H1 (cell line): ENCODE results near the gene PRDM5. TPM values are rescaled to one million over a fixed set of nuclear protein-coding genes. Genes with fewer than 3 reads are reported as not detected.

ENCODE experiments used
- CTCF ChIA-PET: fragments of 300-600 bp; sonication (Branson Sonifier 250); formaldehyde crosslinking; loops from one replicate; lab custom pipeline; 2021; ENCODE audit not compliant: partially characterized antibody; lab: Charles Lee
- POLR2A ChIA-PET: fragments of 300-600 bp; sonication (Branson Sonifier 250); formaldehyde crosslinking; loops from one replicate; lab custom pipeline; 2021; ENCODE audit warnings: inconsistent platforms; ENCODE audit not compliant: partially characterized antibody; lab: Charles Lee
- DNase-seq, 2 experiments: peaks; one replicate each; pipeline versions ENCODE4 v3.0.0 to v3.0.0-alpha.2; 2010 to 2022; ENCODE audit warnings: low spot score in 2 of 2, low read depth in 1 of 2, mixed read lengths in 1 of 2
- FAIRE-seq: peaks from 2 replicates; lab custom pipeline; 2011; peaks lifted over from hg19 to GRCh38; lab: Jason Lieb, UNC
- H2AFZ ChIP-seq: 2 replicates; pipeline ENCODE4 v1.8.1; 2012; ENCODE audit warnings: low read length, inconsistent platforms
- H2AK5ac ChIP-seq: 2 replicates; pipeline ENCODE4 v1.6.1; 2013; ENCODE audit warnings: low read depth, low read length
- H2BK120ac ChIP-seq: replicated peaks from 2 replicates; pipeline ENCODE3; 2013; ENCODE audit warnings: low read depth, low read length, inconsistent platforms
- H2BK12ac ChIP-seq: 2 replicates; pipeline ENCODE4 v1.6.1; 2013; ENCODE audit warnings: low read depth, low read length
- H2BK15ac ChIP-seq: 2 replicates; pipeline ENCODE4 v1.6.1; 2013; ENCODE audit warnings: low read length
- H2BK20ac ChIP-seq: 2 replicates; pipeline ENCODE4 v1.6.1; 2013; ENCODE audit warnings: low read length
- H2BK5ac ChIP-seq: 2 replicates; pipeline ENCODE4 v1.6.1; 2013; ENCODE audit warnings: low read depth, low read length
- H3K14ac ChIP-seq: 2 replicates; pipeline ENCODE4 v1.6.1; 2013; ENCODE audit warnings: inconsistent platforms; ENCODE audit not compliant: insufficient read length
- H3K18ac ChIP-seq: 2 replicates; pipeline ENCODE4 v1.6.1; 2013; ENCODE audit warnings: low read length; ENCODE audit errors: extremely low read depth
- H3K23ac ChIP-seq: 2 replicates; pipeline ENCODE4 v1.6.1; 2013; ENCODE audit warnings: inconsistent platforms; ENCODE audit not compliant: insufficient read length
- H3K23me2 ChIP-seq: 2 replicates; pipeline ENCODE4 v1.6.1; 2013; ENCODE audit warnings: low read depth, low read length
- H3K27ac ChIP-seq: 2 replicates; pipeline ENCODE4 v1.6.1; 2011; ENCODE audit warnings: low read depth, low read length, inconsistent platforms
- H3K27me3 ChIP-seq, 4 experiments: replicated peaks in 1 of 4; 1 replicate in 1 of 4; 2 replicates in 3 of 4; pipeline versions ENCODE4 v1.6.1 to v1.8.1; 2011 to 2013; ENCODE audit warnings: low read length in 3 of 4, mild to moderate bottlenecking in 3 of 4, inconsistent platforms in 2 of 4, mixed read lengths in 2 of 4, moderate library complexity in 1 of 4; ENCODE audit not compliant: control insufficient read depth in 3 of 4, insufficient read depth in 3 of 4; ENCODE audit errors: extremely low read depth in 1 of 4
- H3K36me3 ChIP-seq, 4 experiments: 2 replicates each; pipeline versions ENCODE4 v1.6.1 to v1.8.1; 2011 to 2013; ENCODE audit warnings: mild to moderate bottlenecking in 4 of 4, low read length in 3 of 4, moderate library complexity in 2 of 4, control low read depth in 1 of 4, inconsistent platforms in 1 of 4; ENCODE audit not compliant: insufficient read depth in 4 of 4, control insufficient read depth in 2 of 4
- H3K4ac ChIP-seq: replicated peaks from 2 replicates; pipeline ENCODE3; 2013; ENCODE audit warnings: low read length, low read depth, mixed read lengths, inconsistent platforms; ENCODE audit not compliant: insufficient read length
- H3K4me1 ChIP-seq, 4 experiments: replicated peaks in 1 of 4; 1 replicate in 1 of 4; 2 replicates in 3 of 4; pipeline versions ENCODE4 v1.6.1 to v1.8.1; 2011 to 2013; ENCODE audit warnings: low read length in 3 of 4, inconsistent platforms in 2 of 4, mixed read lengths in 1 of 4; ENCODE audit not compliant: insufficient read depth in 4 of 4, control insufficient read depth in 3 of 4
- H3K4me2 ChIP-seq, 2 experiments: 2 replicates each; pipeline versions ENCODE4 v1.6.1 to v1.8.1; 2011 to 2013; ENCODE audit warnings: low read depth in 2 of 2, low read length in 2 of 2, control low read depth in 1 of 2, inconsistent platforms in 1 of 2, mild to moderate bottlenecking in 1 of 2; ENCODE audit not compliant: insufficient read depth in 1 of 2
- H3K4me3 ChIP-seq, 4 experiments: fragments of 200-600, 300-600 bp in 1 of 4; sonication (generic), shearing (Covaris generic), sonication (Bioruptor Twin) in 1 of 4; 2 replicates each; pipeline versions ENCODE4 v1.5.1 to v1.8.1; 2011 to 2016; ENCODE audit warnings: low read length in 4 of 4, low read depth in 3 of 4, control low read depth in 2 of 4, inconsistent platforms in 2 of 4, mild to moderate bottlenecking in 2 of 4, mixed read lengths in 1 of 4, moderate library complexity in 1 of 4; ENCODE audit not compliant: insufficient read depth in 2 of 4; ENCODE audit errors: extremely low read depth in 1 of 4
- H3K56ac ChIP-seq: replicated peaks from 2 replicates; pipeline ENCODE3; 2013; ENCODE audit warnings: low read depth, mild to moderate bottlenecking, mixed read lengths, low read length, inconsistent platforms; ENCODE audit not compliant: insufficient read length
- H3K79me1 ChIP-seq: 2 replicates; pipeline ENCODE4 v1.6.1; 2013; ENCODE audit warnings: low read depth, low read length, control low read depth
- H3K79me2 ChIP-seq, 2 experiments: 2 replicates each; pipeline versions ENCODE4 v1.6.1 to v1.8.1; 2012 to 2013; ENCODE audit warnings: low read length in 2 of 2, mild to moderate bottlenecking in 2 of 2, inconsistent platforms in 1 of 2; ENCODE audit not compliant: insufficient read depth in 2 of 2, control insufficient read depth in 1 of 2
- H3K9ac ChIP-seq, 4 experiments: replicated peaks in 1 of 4; 1 replicate in 1 of 4; 2 replicates in 3 of 4; pipeline versions ENCODE4 v1.6.1 to v1.8.1; 2011 to 2013; ENCODE audit warnings: low read depth in 3 of 4, low read length in 3 of 4, control low read depth in 2 of 4, mild to moderate bottlenecking in 2 of 4, moderate library complexity in 2 of 4, inconsistent platforms in 1 of 4; ENCODE audit errors: extremely low read depth in 1 of 4
- H3K9me3 ChIP-seq, 2 experiments: 2 replicates each; pipeline versions ENCODE4 v1.6.1 to v1.8.1; 2012 to 2013; ENCODE audit warnings: mild to moderate bottlenecking in 2 of 2, moderate library complexity in 2 of 2, control low read depth in 1 of 2, inconsistent platforms in 1 of 2, low read depth in 1 of 2, low read length in 1 of 2, mixed read lengths in 1 of 2; ENCODE audit not compliant: insufficient read depth in 2 of 2
- H4K20me1 ChIP-seq, 2 experiments: replicated peaks in 1 of 2; 2 replicates each; pipeline versions ENCODE3 to v1.8.1; 2011 to 2013; ENCODE audit warnings: inconsistent platforms in 2 of 2, low read length in 2 of 2, mild to moderate bottlenecking in 1 of 2; ENCODE audit not compliant: insufficient read depth in 2 of 2, control insufficient read depth in 1 of 2
- H4K5ac ChIP-seq: 2 replicates; pipeline ENCODE4 v1.6.1; 2013; ENCODE audit warnings: low read length, low read depth, mixed read lengths, inconsistent platforms; ENCODE audit not compliant: insufficient read length
- H4K8ac ChIP-seq: 2 replicates; pipeline ENCODE4 v1.8.0; 2013; ENCODE audit warnings: mild to moderate bottlenecking, moderate library complexity, low read length, inconsistent platforms; ENCODE audit not compliant: insufficient read depth; ENCODE audit errors: extremely low read depth
- H4K91ac ChIP-seq: replicated peaks from 2 replicates; pipeline ENCODE3; 2013; ENCODE audit warnings: low read length, mixed read lengths, inconsistent platforms; ENCODE audit not compliant: insufficient read length
- EGR1 ChIP-seq: IDR thresholded peaks from 2 replicates; pipeline ENCODE4 v1.6.1; 2011; ENCODE audit warnings: low read depth, low read length, borderline replicate concordance
- GTF2F1 ChIP-seq: IDR thresholded peaks from 2 replicates; pipeline ENCODE4 v1.6.1; 2012; ENCODE audit warnings: low read depth, low read length, improper control_type of control experiment, borderline replicate concordance
- SP2 ChIP-seq: IDR thresholded peaks from 2 replicates; pipeline ENCODE4 v1.6.1; 2012; ENCODE audit warnings: mild to moderate bottlenecking, low read length, inconsistent platforms
- TAF1 ChIP-seq: IDR thresholded peaks from 2 replicates; pipeline ENCODE4 v1.6.1; 2011; ENCODE audit warnings: mild to moderate bottlenecking, low read depth, low read length
- polyA plus RNA-seq, 7 experiments: library from polyadenylated mRNA; depleted of rRNA in 3 of 7; stranded (reverse) in 5 of 7; unstranded in 2 of 7; fragments of >200 nt in 5 of 7; fragments of 200-250 nt in 2 of 7; gene quantifications; 1 replicate in 5 of 7; 2 replicates in 1 of 7; 4 replicates in 1 of 7; pipeline versions ENCODE4 v1.2.1 to v1.2.3, GENCODE V29; 2011 to 2013; ENCODE audit warnings: missing spikeins in 2 of 7, mixed read lengths in 2 of 7
- total RNA-seq: library from RNA; stranded (reverse); fragmentation: NEBNext Ultra II Directional; extraction: Animal tissue kit (Norgen Biotek cat#: 25700); gene quantifications from 2 replicates; pipeline ENCODE4 v1.2.1, GENCODE V29; 2021

Gene PRDM5
- total and polyA plus RNA-seq, 2 of the 8 experiments (the other 6 are each of a cell fraction or from before 2014, with no cell fraction given), result 8.2 to 23.4 TPM

DNA sequence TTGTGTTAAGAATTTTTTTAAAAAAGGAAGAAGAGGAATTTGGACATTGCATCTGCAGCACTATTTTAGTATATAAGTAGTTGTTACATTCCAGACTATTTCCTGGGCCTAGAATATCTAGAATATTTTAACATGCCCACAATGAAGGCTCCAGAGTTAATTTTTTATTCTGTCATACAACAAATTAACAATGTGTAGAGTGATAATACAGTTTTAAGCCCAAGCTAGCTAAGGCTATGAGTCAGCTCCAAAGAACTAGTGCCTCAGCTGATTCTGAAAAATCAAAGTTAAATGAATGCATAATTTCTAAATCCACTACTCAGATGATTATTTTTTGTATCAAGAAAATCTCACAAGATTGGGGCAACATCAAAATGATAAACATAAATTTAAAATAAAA is 231.4 kb downstream of the PRDM5 start:
- Histone ChIP-seq H4K8ac (no peak overlapping the region), H2BK5ac (no peak overlapping the region), H2BK12ac (no peak overlapping the region), H3K14ac (no peak overlapping the region), H2BK20ac (no peak overlapping the region), H4K5ac (no peak overlapping the region), H3K18ac (no peak overlapping the region), H3K4me2 (no peak overlapping the region), H3K23ac (no peak overlapping the region), H3K27ac (no peak overlapping the region), H2AK5ac (no peak overlapping the region), H3K4ac (no peak overlapping the region), H3K9ac (no peak overlapping the region), H4K20me1 (no peaks in the 10 kb centered on the region), H3K36me3 (no peaks in the 10 kb centered on the region), H2BK120ac (no peak overlapping the region), H3K56ac (no peak overlapping the region), H3K27me3 (no peaks in the 10 kb centered on the region), H3K79me2 (no peaks in the 10 kb centered on the region), H3K4me1 (no peaks in the 10 kb centered on the region), H2AFZ (no peak overlapping the region), H3K23me2 (no peaks in the 10 kb centered on the region), H3K79me1 (no peaks in the 10 kb centered on the region), H3K9me3 (no peaks in the 10 kb centered on the region), H4K91ac (no peak overlapping the region), H3K4me3 (no peak overlapping the region), H2BK15ac (no peak overlapping the region)
- no peak for DNase-seq
- ChIA-PET POLR2A (no interaction called here), CTCF (no interaction called here)
- FAIRE-seq, result no peak
- no peak for TF ChIP-seq SP2
- no peak for TF ChIP-seq EGR1
- TF ChIP-seq GTF2F1, result no peak
- no peak for TF ChIP-seq TAF1
